Measurements from ENCODE around the gene AFTPH.

Gene AFTPH

GRCh38 chr2:64488050-64488974 is 35.8 kb upstream of the AFTPH start:
- no peaks in the 10 kb centered on the region for H3K9me3 Mint-ChIP-seq
- H3K4me3 Mint-ChIP-seq = no peak overlapping the region
- H3K27me3 Mint-ChIP-seq = peaks cover 1% of the 10 kb centered on the region
- H3K4me1 Mint-ChIP-seq = peaks cover 9% of the 10 kb centered on the region
- H3K36me3 Mint-ChIP-seq = no peaks in the 10 kb centered on the region
- H3K27ac Mint-ChIP-seq = no peak overlapping the region

- Mint-ChIP-seq H3K4me1 (peaks cover 9% of the 10 kb centered on the region), H3K36me3 (no peaks in the 10 kb centered on the region), H3K27ac (peak overlapping the region; percentile 11), H3K4me3 (no peak overlapping the region), H3K27me3 (peaks cover 1% of the 10 kb centered on the region), H3K9me3 (no peaks in the 10 kb centered on the region)
Observed at GRCh38 chr2:64489081-64489751, 34.9 kb upstream of the AFTPH start.

GRCh38 chr2:64491426-64491825 is 32.7 kb upstream of the AFTPH start:
- H3K9me3 Mint-ChIP-seq = no peaks in the 10 kb centered on the region
- peaks cover 1% of the 10 kb centered on the region for H3K27me3 Mint-ChIP-seq
- no peak overlapping the region for H3K4me3 Mint-ChIP-seq
- no peak overlapping the region for H3K27ac Mint-ChIP-seq
- peaks cover 9% of the 10 kb centered on the region for H3K4me1 Mint-ChIP-seq
- no peaks in the 10 kb centered on the region for H3K36me3 Mint-ChIP-seq

- Mint-ChIP-seq H3K27ac (no peak overlapping the region), H3K36me3 (no peaks in the 10 kb centered on the region), H3K27me3 (peaks cover 1% of the 10 kb centered on the region), H3K4me1 (peaks cover 9% of the 10 kb centered on the region), H3K9me3 (no peaks in the 10 kb centered on the region), H3K4me3 (no peak overlapping the region)
Observed at GRCh38 chr2:64492272-64492671, 31.9 kb upstream of the AFTPH start.

GRCh38 chr2:64492821-64493220 is 31.3 kb upstream of the AFTPH start:
- Mint-ChIP-seq H3K4me1 (peaks cover 9% of the 10 kb centered on the region), H3K27me3 (peaks cover 3% of the 10 kb centered on the region), H3K4me3 (no peak overlapping the region), H3K27ac (no peak overlapping the region), H3K36me3 (no peaks in the 10 kb centered on the region), H3K9me3 (no peaks in the 10 kb centered on the region)

GRCh38 chr2:64493788-64494187 is 30.3 kb upstream of the AFTPH start:
- Mint-ChIP-seq H3K27me3 (peaks cover 3% of the 10 kb centered on the region), H3K4me1 (peaks cover 5% of the 10 kb centered on the region), H3K27ac (no peak overlapping the region), H3K4me3 (no peak overlapping the region), H3K9me3 (no peaks in the 10 kb centered on the region), H3K36me3 (no peaks in the 10 kb centered on the region)

- H3K36me3 Mint-ChIP-seq = no peaks in the 10 kb centered on the region
- no peak overlapping the region for H3K4me3 Mint-ChIP-seq
- H3K27me3 Mint-ChIP-seq = peaks cover 3% of the 10 kb centered on the region
- no peak overlapping the region for H3K27ac Mint-ChIP-seq
- no peaks in the 10 kb centered on the region for H3K4me1 Mint-ChIP-seq
- no peaks in the 10 kb centered on the region for H3K9me3 Mint-ChIP-seq
Observed at GRCh38 chr2:64498438-64498837, 25.7 kb upstream of the AFTPH start.

- no peak overlapping the region for H3K4me3 Mint-ChIP-seq
- H3K9me3 Mint-ChIP-seq = no peaks in the 10 kb centered on the region
- H3K4me1 Mint-ChIP-seq = no peaks in the 10 kb centered on the region
- no peaks in the 10 kb centered on the region for H3K36me3 Mint-ChIP-seq
- no peak overlapping the region for H3K27ac Mint-ChIP-seq
- peaks cover 3% of the 10 kb centered on the region for H3K27me3 Mint-ChIP-seq
Observed at GRCh38 chr2:64500549-64500948, 23.6 kb upstream of the AFTPH start.

GRCh38 chr2:64501946-64502345 is 22.2 kb upstream of the AFTPH start:
- no peak overlapping the region for H3K4me3 Mint-ChIP-seq
- no peak overlapping the region for H3K27ac Mint-ChIP-seq
- peaks cover 3% of the 10 kb centered on the region for H3K27me3 Mint-ChIP-seq
- no peaks in the 10 kb centered on the region for H3K4me1 Mint-ChIP-seq
- H3K9me3 Mint-ChIP-seq = no peaks in the 10 kb centered on the region
- H3K36me3 Mint-ChIP-seq = no peaks in the 10 kb centered on the region

- Mint-ChIP-seq H3K27ac (no peak overlapping the region), H3K4me1 (no peaks in the 10 kb centered on the region), H3K27me3 (no peaks in the 10 kb centered on the region), H3K4me3 (no peak overlapping the region), H3K9me3 (no peaks in the 10 kb centered on the region), H3K36me3 (no peaks in the 10 kb centered on the region)
Observed at GRCh38 chr2:64502860-64503259, 21.3 kb upstream of the AFTPH start.

GRCh38 chr2:64504774-64505720 is 19.1 kb upstream of the AFTPH start:
- Mint-ChIP-seq H3K9me3 (no peaks in the 10 kb centered on the region), H3K4me1 (no peaks in the 10 kb centered on the region), H3K27me3 (no peaks in the 10 kb centered on the region), H3K36me3 (no peaks in the 10 kb centered on the region), H3K27ac (no peak overlapping the region), H3K4me3 (no peak overlapping the region)

- Mint-ChIP-seq H3K27ac (no peak overlapping the region), H3K9me3 (no peaks in the 10 kb centered on the region), H3K4me1 (no peaks in the 10 kb centered on the region), H3K4me3 (no peak overlapping the region), H3K27me3 (no peaks in the 10 kb centered on the region), H3K36me3 (no peaks in the 10 kb centered on the region)
Observed at GRCh38 chr2:64506686-64507085, 17.4 kb upstream of the AFTPH start.

GRCh38 chr2:64514008-64514407 is 10.1 kb upstream of the AFTPH start:
- Mint-ChIP-seq H3K9me3 (no peaks in the 10 kb centered on the region), H3K27me3 (no peaks in the 10 kb centered on the region), H3K36me3 (no peaks in the 10 kb centered on the region), H3K4me1 (no peaks in the 10 kb centered on the region), H3K27ac (no peak overlapping the region), H3K4me3 (no peak overlapping the region)

- Mint-ChIP-seq H3K4me3 (no peak overlapping the region), H3K27me3 (no peaks in the 10 kb centered on the region), H3K4me1 (no peaks in the 10 kb centered on the region), H3K36me3 (no peaks in the 10 kb centered on the region), H3K27ac (no peak overlapping the region), H3K9me3 (no peaks in the 10 kb centered on the region)
Observed at GRCh38 chr2:64515086-64515485, 9.0 kb upstream of the AFTPH start.

- H3K36me3 Mint-ChIP-seq = no peaks in the 10 kb centered on the region
- no peaks in the 10 kb centered on the region for H3K4me1 Mint-ChIP-seq
- H3K4me3 Mint-ChIP-seq = no peak overlapping the region
- no peaks in the 10 kb centered on the region for H3K27me3 Mint-ChIP-seq
- no peaks in the 10 kb centered on the region for H3K9me3 Mint-ChIP-seq
- H3K27ac Mint-ChIP-seq = no peak overlapping the region
Observed at GRCh38 chr2:64516651-64517510, 7.2 kb upstream of the AFTPH start.

All from activated naive CD4-positive, alpha-beta T cell treated with anti-CD3 and anti-CD28 coated beads, Interleukin-2, amount 50 U/mL, for 24 hours (primary cell).